Measurements from ENCODE around the gene RASSF5.

GRCh38 chr1:206544562-206545257 is 37.4 kb downstream of the RASSF5 start:
- TF ChIP-seq POLR2AphosphoS5 (IDR thresholded peaks at IDR 0.05; ENCODE audit: insufficient read depth in 1 of 2, low read depth in 1 of 2) (no peak), CTCF (IDR thresholded peaks at IDR 0.05) (peak; percentile 66 to 84 (median 83))
